Measurements from ENCODE around the gene RBBP6.

- TF ChIP-seq CTCF (IDR thresholded peaks at IDR 0.05; ENCODE audit: extremely low read depth in 1 of 2, insufficient read depth in 1 of 2, low read depth in 1 of 2, low read length in 2 of 2) (no peak), POLR2AphosphoS5 (IDR thresholded peaks at IDR 0.05; ENCODE audit: insufficient read depth, low read depth, low read length) (no peak), POLR2A (IDR thresholded peaks at IDR 0.05; ENCODE audit: low read depth, low read length) (no peak), MAX (IDR thresholded peaks at IDR 0.05; ENCODE audit: insufficient read depth, insufficient read length) (no peak), MYC (IDR thresholded peaks at IDR 0.05; ENCODE audit: low read depth, low read length) (no peak), GATA2 (IDR thresholded peaks at IDR 0.05; ENCODE audit: insufficient read depth, insufficient read length, low read depth, low read length) (no peak), EZH2 (IDR thresholded peaks at IDR 0.05; ENCODE audit: borderline replicate concordance, low read depth, low read length, severe bottlenecking) (no peak), FOS (IDR thresholded peaks at IDR 0.05; ENCODE audit: borderline replicate concordance, insufficient read depth, low read length) (no peak)
Observed at GRCh38 chr16:24573141-24573540, 33.8 kb downstream of the RBBP6 start.

Data from endothelial cell of umbilical vein (primary cell).